Nucleus accumbens (tissue), 56 donors: ENCODE results near the gene CA5A.
"Not testable (repeated sequence)": the region's sequence is repeated elsewhere in the genome, so short reads cannot be mapped to it uniquely, and the experiment has no call there.

Experiments
- DNase-seq, 56 donors: peaks; one replicate each; lab custom pipeline; 2025; lab: John Stamatoyannopoulos, UW

Gene CA5A

GRCh38 chr16:87936375-87937230 lies at the start of gene CA5A:
Gene CA5A, minus strand, starts transcription at chr16:87936529. Its CDS starts 79 bp downstream, at chr16:87936450.
- no peak for DNase-seq

DNA sequence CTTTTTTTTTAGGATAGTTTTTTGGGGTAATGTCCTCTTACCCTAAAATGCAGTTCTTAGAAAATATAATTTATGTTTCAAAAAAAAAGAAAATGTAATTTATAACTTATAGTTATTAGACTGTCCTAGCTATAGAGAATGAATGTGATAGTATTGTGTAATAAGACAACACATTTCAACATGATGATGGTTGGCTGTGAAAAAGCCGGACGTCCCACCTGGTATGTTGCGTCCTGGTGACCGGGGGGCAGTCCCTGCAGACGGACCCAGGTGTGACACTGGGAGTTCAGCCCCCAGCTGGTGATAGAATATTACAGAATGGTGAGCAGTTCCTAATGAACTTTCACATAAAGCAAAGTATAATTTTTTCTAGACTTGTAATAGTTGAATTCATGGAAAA lies 49.2 kb upstream of the CA5A start:
- not testable (repeated sequence) for DNase-seq

- DNase-seq, result no peak
These were observed 48.4 kb upstream of the CA5A start for GRCh38 chr16:87984632-87985267.

DNA sequence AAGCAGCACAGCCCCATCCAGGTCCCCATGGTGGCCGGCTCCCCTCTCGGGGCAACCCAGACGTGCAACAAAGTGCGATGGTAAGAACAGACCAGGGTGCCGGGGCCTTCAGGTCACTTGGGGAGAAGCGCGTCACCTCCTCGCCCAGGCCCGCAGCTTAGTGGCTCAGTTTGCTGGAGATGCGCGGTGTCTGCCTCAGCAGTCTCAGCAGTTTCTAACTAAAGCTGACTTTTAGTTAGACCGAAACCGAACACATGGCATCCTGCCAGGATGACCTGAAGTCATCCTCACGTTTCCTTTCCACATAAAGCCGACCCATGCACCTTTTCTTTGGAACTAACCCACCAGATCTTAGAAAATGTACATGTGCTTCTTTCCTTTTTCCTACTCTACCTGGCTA lies 47.9 kb upstream of the CA5A start:
- DNase-seq, result not testable (repeated sequence)

GRCh38 chr16:87983737-87984097 lies 47.4 kb upstream of the CA5A start:
- not testable (repeated sequence) for DNase-seq

- peak in 2 of 56 donors; percentile 9 to 11 for DNase-seq
These were observed 46.9 kb upstream of the CA5A start for GRCh38 chr16:87983072-87983736.

- DNase-seq, result no peak
These were observed 46.3 kb upstream of the CA5A start for GRCh38 chr16:87982581-87983041.

DNA sequence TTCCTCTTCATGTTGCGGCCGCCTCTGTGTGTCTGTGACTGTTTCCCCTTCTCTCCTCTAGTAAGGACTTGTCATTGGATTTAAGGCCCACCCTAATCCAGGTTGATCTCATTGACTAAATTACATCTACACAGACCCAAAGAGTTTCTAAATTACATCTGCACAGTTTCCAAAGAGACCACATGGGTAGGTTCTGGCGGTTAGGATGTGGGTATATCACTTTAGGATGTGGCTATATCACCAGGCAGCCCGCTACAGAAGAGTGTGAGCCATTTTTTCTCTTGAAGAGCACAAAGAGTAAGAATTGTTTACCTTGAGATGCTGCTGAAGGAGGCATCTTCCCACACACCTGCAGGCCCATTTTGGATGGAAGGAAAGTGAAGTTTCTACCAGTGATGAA lies 45.0 kb upstream of the CA5A start:
- DNase-seq, result not testable (repeated sequence)

- DNase-seq, result not testable (repeated sequence)
These were observed 43.7 kb upstream of the CA5A start for GRCh38 chr16:87979911-87980630.

DNA sequence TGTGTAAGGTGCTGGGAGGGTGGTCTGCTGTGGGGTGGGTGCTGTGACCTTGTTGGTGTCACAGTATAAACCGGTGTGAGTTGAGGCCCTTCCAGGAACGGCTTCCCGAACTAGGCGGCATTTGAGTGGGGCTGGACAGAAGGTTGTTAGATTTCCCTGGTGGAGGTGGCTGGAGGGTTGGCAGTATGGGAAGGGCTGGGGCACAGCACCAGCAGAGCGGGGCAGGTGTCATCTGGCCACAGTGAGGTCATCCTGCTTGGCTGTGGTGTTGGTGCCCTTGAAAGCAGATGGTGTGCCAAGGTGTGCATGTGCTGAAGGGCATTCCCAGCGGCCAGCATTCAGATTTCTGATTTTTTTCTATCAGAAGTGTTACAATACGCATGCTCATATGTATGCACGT lies 43.0 kb upstream of the CA5A start:
- no peak for DNase-seq

DNA sequence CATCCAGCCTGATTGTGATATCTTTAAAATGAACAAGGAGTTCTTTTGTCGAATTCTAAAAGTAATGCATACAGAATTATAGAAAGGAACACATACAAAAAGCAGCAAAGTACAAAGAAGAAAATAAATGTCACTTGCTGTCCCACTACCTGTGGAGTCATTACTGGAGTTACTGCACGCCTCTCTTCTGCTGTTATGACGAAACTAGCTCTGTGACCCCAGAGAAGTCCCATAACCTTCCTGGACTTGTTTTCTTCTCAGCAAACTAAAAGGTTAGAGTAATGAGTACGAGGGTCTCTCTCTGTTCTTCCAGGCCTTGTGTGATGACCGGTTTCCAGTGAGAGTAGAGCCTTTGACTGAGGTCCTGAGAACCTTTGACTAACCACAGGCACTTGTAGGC lies 41.8 kb upstream of the CA5A start:
- no peak for DNase-seq

DNA sequence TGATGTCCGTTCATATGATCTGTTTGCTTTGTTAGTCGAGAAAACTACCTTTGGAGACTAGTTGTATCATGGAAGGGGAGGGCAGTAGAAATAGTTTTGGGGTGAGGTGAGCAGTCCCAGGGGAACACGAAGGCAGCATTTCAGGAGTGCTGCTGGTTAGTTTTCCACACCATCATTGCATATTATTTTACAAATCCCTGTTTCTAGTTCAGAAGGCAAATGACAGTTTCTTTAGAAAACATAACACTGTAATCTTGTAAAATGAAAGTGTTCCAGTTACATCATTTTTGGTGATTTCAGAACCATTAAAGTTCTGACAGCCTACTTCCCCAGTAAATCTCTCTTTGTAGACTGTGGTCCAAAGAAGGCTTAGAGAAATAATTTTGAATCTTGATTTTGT lies 40.3 kb upstream of the CA5A start:
- no peak for DNase-seq

DNA sequence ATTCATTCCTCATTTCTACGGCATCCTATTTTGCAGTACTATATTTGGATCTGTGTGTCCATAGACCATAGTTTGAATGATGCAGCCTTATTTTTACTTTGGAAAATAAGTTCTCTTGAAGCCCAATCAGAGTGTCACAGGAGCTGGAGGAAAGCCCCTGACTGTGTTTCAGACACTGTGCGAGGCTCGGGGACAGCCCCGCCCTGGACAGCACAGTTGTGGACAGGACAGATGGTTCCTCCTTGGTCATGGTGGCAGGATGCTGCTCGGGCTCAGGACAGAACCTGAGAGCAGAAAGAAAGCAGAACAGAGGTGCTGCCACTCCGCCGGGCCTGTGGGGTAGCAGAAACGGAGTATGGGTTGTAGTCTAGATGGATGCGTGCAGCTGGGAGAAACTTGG lies 37.8 kb upstream of the CA5A start:
- DNase-seq, result no peak

GRCh38 chr16:87973717-87974116 lies 37.4 kb upstream of the CA5A start:
- DNase-seq, result no peak

GRCh38 chr16:87971933-87972332 lies 35.6 kb upstream of the CA5A start:
- DNase-seq, result no peak

GRCh38 chr16:87970186-87970585 lies 33.9 kb upstream of the CA5A start:
- DNase-seq, result no peak

GRCh38 chr16:87968541-87968940 lies 32.2 kb upstream of the CA5A start:
- DNase-seq, result no peak

GRCh38 chr16:87966685-87967185 lies 30.4 kb upstream of the CA5A start:
- DNase-seq, result peak in 5 of 56 donors; percentile 23 to 40 (median 28)

GRCh38 chr16:87966064-87966645 lies 29.8 kb upstream of the CA5A start:
- DNase-seq, result no peak

- DNase-seq, result no peak
These were observed 29.1 kb upstream of the CA5A start for GRCh38 chr16:87965417-87965816.
